ENCODE data around the gene IL36B.

Gene IL36B

GRCh38 chr2:113050921-113051895 is 1.5 kb downstream of the IL36B start:
- no peak for DNase-seq

DNA sequence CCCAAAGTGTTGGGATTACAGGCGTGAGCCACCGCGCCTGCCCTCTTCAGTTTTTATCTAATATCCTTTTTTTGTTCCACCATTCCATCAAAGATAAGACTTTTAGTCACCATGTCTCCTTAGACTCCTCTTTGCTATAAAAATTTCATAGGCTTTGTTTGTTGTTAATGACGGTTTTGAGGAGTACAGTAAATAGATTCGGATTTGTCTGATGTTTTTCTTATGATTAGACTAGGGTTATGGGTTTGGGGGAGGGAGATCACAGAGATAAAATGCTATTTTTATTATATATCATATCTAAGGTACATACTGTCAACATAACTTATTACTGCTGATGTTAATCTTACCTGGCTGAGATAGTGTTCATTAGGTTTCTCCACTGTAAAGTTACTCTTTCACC is 6.2 kb downstream of the IL36B start:
- DNase-seq = no peak

DNA sequence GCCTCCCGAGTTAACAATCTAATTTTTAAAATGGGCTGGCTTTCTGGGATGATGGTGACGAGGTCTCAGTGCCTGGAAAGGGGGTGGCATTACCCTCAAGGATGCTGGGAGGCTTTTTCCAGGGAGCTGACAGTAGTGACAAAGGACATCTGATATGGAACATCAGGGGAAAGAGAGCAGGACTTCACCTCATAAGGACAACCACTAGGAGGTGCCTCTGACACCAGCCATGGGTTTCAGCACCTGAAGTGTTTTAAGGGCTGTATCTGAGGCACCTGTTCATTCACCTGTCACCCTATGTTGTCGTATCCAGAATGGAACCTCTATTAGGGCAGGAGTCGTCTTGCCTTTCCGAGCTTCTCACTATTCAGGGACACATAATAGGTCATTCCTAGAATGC is 10.8 kb downstream of the IL36B start:
- no peak for DNase-seq

DNA sequence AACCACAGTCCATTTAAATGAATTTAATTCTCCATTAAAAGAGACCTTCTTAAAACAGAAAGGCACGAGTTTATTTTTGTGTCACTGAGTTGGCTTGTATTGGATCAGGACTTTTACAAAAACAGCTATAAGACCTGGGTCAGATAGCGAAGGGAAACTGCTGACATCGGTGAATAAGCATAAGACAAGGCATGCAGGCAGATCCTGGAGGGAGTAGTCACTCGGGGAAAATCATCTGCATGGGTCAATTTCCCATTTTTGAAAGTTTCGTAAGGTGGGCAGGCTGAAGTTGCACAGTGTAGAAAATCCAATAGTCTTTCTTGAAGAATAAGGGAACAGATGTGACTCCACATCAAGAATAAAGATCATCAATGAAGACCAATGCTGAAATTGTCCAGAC is 12.9 kb downstream of the IL36B start:
- no peak for DNase-seq

DNA sequence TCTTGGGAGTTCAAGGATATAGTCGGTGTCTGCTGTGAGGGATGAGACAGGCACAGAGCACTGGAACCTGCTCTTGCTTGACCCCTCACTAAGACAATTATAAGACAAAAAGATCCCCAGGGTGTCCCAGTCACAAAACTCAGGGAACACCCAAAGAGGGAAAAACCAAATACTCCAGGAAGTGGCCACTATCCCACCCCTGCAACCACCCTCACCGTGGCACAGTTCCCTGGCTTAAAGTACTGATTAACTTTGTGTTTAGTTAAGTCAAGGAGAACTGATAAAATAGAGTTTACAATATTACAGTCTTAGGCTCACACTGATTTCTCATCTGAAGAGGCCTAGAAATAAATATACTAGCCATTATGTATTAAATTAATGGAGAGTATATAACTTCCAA is 13.5 kb downstream of the IL36B start:
- no peak for DNase-seq

- DNase-seq = no peak
These were observed 14.4 kb downstream of the IL36B start for GRCh38 chr2:113038291-113038690.

DNA sequence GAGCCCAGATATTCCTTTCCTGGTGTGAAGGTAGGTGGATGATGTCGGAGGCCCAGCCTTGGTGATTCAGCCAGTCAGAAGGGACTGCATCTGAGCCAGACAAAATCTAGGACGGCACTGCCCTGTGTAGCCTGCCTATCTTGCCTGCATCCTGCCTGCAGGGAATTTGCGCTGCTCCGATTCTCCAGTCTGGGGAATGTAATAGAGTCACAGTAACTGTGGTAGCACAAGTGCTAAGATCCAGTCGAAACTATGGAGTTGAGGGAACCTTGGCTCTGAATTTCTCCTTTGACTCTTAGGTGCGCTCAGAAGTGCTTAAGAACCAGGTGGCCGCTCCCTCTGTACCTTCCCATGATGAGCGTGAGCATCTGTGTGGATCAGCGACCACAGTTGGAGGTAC is 15.9 kb downstream of the IL36B start:
- no peak for DNase-seq

DNA sequence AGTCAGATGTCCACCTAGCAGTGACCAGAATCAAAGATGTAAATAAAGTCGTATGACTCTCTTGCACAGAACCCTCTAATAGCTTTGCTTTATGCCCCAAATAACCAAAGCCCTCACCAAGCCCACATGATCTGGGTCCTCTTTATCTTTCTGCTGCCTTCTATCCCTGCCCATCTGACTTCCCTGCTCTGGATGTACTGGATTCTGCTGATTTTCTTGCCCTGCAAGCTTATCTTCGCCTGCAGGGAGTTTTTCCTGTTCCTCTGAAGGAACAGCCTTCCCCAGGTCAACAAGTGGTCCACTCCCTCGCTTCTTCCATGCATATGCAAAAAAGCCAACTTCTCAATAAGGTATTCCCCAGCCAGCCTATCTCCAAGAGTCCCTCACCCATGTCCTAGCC is 18.7 kb downstream of the IL36B start:
- no peak for DNase-seq

GRCh38 chr2:113032737-113033136 is 19.9 kb downstream of the IL36B start:
- no peak for DNase-seq

DNA sequence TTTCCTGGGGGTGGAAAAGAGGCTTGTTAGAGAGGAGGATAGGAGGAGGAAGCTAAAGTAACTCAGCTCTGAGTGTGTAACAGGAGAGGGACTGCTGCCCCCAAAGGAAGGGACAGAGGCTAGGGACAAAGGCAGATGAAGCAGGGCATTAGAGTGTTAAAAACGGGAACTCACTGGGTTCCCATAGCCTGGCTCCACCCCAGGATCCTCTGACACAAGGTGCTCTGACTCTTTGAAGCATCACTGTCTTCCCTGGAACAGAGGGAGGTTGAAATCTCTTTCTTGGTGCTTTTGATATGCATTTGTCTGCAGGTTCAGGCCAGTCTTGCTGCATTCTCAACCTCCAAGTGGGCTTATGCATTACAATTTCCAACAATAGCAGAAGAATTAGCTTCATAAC is 24.6 kb downstream of the IL36B start:
- DNase-seq = no peak

GRCh38 chr2:113027691-113028090 is 25.0 kb downstream of the IL36B start:
- no peak for DNase-seq

- no peak for DNase-seq
These were observed 26.9 kb downstream of the IL36B start for GRCh38 chr2:113025737-113026136.

DNA sequence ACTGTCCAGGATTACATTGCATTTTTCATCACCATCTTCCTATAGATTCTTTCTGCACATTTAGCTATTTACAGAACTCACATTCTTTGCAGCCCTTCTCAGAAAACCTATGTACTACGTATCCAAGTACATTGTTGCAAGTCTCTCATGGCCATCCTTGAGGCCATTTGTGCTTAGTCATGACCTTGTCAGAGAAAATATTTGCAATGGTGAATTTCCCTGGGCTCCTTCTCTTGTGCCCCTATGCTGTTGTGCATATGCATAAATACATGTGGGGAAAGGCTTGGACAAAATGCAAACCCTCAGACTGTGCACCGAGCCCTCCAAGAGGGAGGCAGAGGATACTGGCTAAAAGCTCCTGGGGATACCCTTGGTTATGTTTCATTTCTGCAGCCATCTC is 27.9 kb downstream of the IL36B start:
- no peak for DNase-seq

- no peak for DNase-seq
These were observed 31.4 kb downstream of the IL36B start for GRCh38 chr2:113021312-113021711.

DNA sequence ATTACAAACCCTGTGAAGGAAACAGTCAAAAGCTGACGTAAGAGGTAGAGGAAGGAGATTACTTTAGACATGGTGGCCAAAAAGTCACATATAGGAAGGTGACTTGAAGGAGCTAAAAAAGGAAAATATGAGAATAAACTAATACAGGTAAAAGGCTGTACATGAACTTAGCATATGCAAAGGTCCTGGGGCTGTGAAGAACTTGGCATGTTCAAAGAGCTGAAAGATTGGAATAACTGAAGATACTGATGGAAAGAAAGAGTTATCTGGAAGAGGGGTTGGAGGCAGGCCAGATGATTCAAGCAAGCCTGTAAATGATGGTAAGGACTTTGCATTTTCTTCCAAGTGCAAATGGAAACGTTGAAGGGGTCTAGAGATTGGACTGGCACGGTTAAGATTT is 34.2 kb downstream of the IL36B start:
- DNase-seq = no peak

- no peak for DNase-seq
These were observed 37.0 kb downstream of the IL36B start for GRCh38 chr2:113015655-113016054.

DNA sequence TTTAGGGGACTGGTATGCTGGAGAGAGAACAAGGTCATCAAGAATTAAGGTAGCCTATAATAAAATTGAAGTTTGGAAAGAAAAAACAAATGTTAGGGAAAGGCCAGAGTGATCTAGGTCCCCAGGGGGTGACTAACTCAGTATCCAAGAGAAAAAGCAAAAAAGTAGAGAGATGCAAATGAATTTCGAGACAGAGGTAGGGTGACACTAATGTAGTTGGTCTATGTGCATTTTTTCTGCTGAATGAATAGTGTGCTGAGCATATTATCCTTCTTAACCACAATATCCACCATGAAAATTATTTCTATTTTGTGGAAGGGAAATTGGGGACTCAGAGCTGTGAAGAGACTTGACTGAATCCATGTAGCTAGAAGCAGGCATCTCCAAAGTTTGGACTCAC is 37.6 kb downstream of the IL36B start:
- no peak for DNase-seq

DNA sequence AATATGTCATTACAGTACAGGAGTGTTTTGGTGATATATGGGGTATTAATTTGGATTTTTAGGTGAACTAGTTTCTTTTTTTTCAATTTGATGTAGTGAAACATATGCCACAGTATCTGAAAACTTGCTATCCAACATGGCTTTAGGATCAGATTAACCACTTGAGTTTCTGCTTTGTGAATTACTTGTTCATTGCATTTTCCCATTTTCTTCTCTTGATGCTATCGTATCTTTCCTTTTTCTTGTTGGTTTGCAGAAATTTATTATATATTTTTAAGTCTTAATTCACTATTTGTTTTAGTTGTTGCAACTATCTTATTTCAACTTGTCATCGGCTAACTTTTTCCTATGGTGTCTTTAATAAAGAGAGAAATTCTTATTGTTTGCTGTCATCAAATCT is 38.6 kb downstream of the IL36B start:
- DNase-seq = no peak

GRCh38 chr2:113013336-113013661 is 39.4 kb downstream of the IL36B start:
- DNase-seq = no peak

DNA sequence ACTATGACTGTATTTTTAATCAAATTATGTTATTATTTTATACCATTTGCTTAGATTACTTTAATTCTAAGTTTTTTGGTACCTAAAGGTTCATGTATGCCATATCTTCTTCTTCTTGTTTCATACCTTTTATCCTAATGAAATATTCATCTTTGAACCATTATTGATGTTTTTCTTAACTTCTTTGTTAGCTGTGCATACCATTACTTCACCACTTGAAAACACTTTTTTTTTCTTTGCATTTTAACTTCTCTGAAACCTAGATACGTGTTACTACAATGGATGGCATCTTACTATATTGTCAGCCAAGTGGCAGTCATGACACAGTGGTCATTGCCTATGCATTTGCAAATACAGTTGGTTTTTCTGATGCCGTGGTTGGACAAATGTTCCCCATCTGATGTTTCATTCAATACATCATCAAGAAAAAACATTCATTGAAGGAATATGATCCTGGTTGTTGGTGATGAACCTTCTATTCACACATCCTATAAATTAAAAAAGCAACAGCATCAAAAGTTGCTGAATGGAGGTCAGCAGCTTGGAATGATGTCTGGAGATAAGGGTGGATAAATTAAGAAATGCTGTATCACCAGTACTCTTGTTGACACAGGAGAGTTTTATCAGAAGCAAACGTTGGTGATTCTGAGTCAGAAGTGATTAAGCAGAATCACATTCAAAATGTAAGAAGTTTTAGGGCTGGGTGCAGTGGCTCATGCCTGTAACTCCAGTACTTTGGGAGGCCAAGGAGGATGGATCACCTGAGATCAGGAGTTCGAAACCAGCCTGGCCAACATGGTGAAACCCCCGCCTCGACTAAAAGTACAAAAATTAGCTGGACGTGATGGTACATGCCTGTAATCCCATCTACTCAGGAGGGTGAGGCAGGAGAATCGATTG is 40.0 kb downstream of the IL36B start:
- DNase-seq = no peak

DNA sequence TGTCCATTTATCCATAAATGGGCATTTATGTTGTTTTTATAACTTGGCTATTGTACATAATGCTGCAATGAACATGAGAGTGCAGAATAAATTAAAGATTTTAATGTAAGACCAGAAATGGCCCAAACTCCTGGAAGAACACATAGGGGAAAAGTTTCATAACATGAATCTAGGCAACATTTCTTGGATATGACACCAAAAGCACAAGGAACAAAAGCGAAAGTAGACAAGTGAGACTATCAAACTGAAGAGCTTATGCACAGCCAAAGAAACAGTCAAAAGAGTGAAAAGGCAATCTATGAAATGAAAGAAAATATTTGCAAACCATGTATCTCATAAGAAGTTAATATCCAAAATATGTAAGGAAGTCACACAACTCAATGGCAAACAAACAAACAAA is 41.6 kb downstream of the IL36B start:
- no peak for DNase-seq

- DNase-seq = no peak
These were observed 42.6 kb downstream of the IL36B start for GRCh38 chr2:113010088-113010487.

- no peak for DNase-seq
These were observed 43.0 kb downstream of the IL36B start for GRCh38 chr2:113009622-113010021.

GRCh38 chr2:113007250-113007649 is 45.4 kb downstream of the IL36B start:
- DNase-seq = no peak
